HAP-1 (cell line): ENCODE data around the gene DNAJA1.
A peak's percentile ranks its signal among the peaks of the same experiment; 100 is the strongest.

Experiments used
- DNase-seq, 2 experiments: peaks; one replicate each; pipeline ENCODE4 v3.0.0-alpha.2; 2016 to 2020; ENCODE audit warnings: low spot score in 2 of 2
- H3K27me3 ChIP-seq: fragments of 250-450 bp; sonication (Bioruptor Pico); 2 replicates; pipeline ENCODE4 v1.5.1; 2020; ENCODE audit warnings: low read depth, mild to moderate bottlenecking, moderate library complexity
- H3K36me3 ChIP-seq: fragments of 250-450 bp; sonication (Bioruptor Pico); replicated peaks from 2 replicates; pipeline ENCODE4 v1.5.1; 2020; ENCODE audit warnings: mild to moderate bottlenecking
- H3K4me1 ChIP-seq: fragments of 250-450 bp; sonication (Bioruptor Pico); 2 replicates; pipeline ENCODE4 v1.5.1; 2020; ENCODE audit warnings: mild to moderate bottlenecking
- H3K4me3 ChIP-seq: fragments of 250-450 bp; sonication (Bioruptor Pico); 2 replicates; pipeline ENCODE4 v1.5.1; 2020; ENCODE audit warnings: mild to moderate bottlenecking, moderate library complexity
- H3K9me3 ChIP-seq: fragments of 250-450 bp; sonication (Bioruptor Pico); 2 replicates; pipeline ENCODE4 v1.5.1; 2020; ENCODE audit warnings: mild to moderate bottlenecking, moderate library complexity
- in situ Hi-C: fragments of 300-500 bp; cut with MboI; formaldehyde crosslinking; loops from 3 replicates; pipeline ENCODE4 v1.14.3; 2020; ENCODE audit warnings: low sequenced_read_pairs, inconsistent platforms, mixed read lengths

The DNAJA1 gene

DNA sequence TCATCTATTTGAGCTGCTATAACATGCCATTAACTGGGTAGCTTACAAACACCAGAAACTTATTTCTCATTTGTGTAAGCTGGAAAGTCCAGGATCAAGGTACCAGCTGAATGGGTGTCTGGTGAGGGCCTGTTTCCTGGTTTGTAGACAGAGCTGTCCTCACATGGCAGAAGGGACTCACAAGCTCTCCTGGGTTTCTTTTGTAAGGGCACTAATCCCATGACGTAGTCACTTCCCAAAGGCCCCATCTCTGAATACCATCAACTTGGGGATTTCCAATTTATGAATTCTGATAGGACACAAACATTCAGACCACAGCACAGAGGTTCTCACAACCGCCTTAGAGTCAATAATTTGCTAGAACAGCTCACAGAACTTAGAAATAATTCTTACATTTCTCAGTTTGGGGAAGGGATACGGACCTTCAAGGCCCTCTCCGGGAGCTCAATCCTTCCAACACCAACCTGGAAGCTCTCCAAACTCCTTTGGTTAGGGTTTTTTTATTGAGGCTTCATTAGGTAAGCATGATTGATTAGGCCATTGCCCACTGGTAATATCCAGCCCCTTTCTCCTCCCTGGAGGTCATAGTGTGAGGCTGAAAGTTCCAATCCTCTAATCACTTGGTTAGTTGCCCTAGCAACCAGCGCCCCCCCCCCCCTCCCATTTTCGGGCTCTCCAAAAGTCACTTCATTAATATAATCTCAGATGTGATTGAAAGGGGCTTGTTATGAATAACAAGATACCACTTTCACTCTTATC, 7.6 kb upstream of the DNAJA1 start:
- H3K4me1 ChIP-seq: peaks cover 2% of the 10 kb centered on the region
- no peak for DNase-seq
- in situ Hi-C loops: no loop called here
- H3K27me3 ChIP-seq: no peaks in the 10 kb centered on the region
- H3K9me3 ChIP-seq: no peaks in the 10 kb centered on the region
- H3K36me3 ChIP-seq: peaks cover 13% of the 10 kb centered on the region
- no peak overlapping the region for H3K4me3 ChIP-seq

DNA sequence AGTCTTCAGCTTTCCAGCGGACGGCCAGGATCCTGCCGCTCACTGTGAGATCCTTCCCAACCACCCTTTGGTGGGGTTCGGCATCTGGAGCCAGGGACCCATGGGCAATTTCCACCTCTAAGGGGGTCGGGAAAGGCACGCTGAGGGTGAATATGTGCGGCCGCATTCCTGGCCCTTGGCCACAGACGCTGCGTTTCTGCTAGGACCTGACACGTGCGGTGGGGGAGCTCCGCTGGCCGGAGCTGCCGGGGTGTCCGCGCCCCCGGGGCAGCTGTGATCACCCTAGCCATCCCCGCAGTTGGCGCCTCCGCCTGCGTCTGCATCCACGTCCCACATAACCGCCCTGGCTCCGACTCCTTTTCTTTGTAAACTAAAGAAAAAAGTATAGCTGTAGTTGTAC, 5.3 kb upstream of the DNAJA1 start:
- H3K36me3 ChIP-seq: peaks cover 13% of the 10 kb centered on the region
- H3K4me3 ChIP-seq: no peak overlapping the region
- peaks cover 10% of the 10 kb centered on the region for H3K4me1 ChIP-seq
- no peaks in the 10 kb centered on the region for H3K27me3 ChIP-seq
- no peak for DNase-seq
- in situ Hi-C loops: no loop called here
- H3K9me3 ChIP-seq: no peaks in the 10 kb centered on the region

- no peak for DNase-seq
- Histone ChIP-seq H3K4me3 (no peak overlapping the region), H3K36me3 (peaks cover 27% of the 10 kb centered on the region), H3K9me3 (no peaks in the 10 kb centered on the region), H3K4me1 (peaks cover 10% of the 10 kb centered on the region), H3K27me3 (no peaks in the 10 kb centered on the region)
- in situ Hi-C loops: no loop called here
Measured at GRCh38 chr9:33022303-33022702, 2.8 kb upstream of the DNAJA1 start.

DNA sequence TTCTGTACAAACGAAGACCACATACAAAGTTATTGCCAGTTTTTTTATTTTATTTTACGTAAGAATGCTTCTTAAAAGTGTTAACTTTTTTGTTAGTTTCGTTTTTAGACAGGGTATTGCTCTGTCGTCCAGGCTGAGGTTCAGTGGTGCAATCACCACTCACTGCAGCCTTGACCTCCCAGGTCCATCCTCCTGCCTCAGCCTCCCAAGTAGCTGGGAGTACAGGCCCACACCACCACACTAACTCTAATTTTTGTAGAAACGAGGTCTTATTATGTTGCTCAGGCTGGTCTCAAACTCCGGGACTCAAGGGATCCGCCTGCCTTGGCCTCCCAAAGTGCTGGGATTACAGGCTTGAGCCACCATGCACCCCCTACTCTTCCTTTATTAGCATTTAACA, 2.3 kb upstream of the DNAJA1 start:
- no peaks in the 10 kb centered on the region for H3K27me3 ChIP-seq
- H3K9me3 ChIP-seq: no peaks in the 10 kb centered on the region
- peaks cover 32% of the 10 kb centered on the region for H3K36me3 ChIP-seq
- in situ Hi-C loops: no loop called here
- H3K4me3 ChIP-seq: no peak overlapping the region
- peaks cover 10% of the 10 kb centered on the region for H3K4me1 ChIP-seq
- DNase-seq: no peak

DNA sequence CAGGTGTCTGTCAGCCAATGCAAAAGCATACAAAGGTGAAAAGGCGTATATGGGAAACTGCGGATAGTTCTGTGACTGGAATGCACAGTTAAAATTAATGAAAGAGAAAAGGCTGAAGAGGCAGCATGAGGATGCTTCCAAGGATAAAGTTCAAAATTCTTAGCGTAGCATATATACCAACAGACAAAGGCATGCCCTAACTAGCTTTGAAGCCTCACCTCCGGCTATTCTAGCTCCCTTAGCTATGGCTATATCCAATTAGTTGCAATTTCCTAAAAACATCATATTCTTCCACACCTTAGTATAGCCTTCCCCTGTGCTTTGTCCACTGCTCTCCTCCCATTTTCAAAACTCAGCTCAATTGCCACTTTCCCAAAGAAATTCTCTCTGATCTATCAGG, 1.4 kb upstream of the DNAJA1 start:
- in situ Hi-C loops: no loop called here
- no peaks in the 10 kb centered on the region for H3K27me3 ChIP-seq
- H3K36me3 ChIP-seq: peaks cover 38% of the 10 kb centered on the region
- peaks cover 16% of the 10 kb centered on the region for H3K4me1 ChIP-seq
- no peak for DNase-seq
- peak overlapping the region; percentile 100 for H3K4me3 ChIP-seq
- H3K9me3 ChIP-seq: no peaks in the 10 kb centered on the region

GRCh38 chr9:33024126-33024965, 727 bp upstream of the DNAJA1 start:
- peaks cover 23% of the 10 kb centered on the region for H3K4me1 ChIP-seq
- in situ Hi-C loops: no loop called here
- peak overlapping the region; percentile 100 for H3K4me3 ChIP-seq
- H3K27me3 ChIP-seq: no peaks in the 10 kb centered on the region
- no peaks in the 10 kb centered on the region for H3K9me3 ChIP-seq
- no peak for DNase-seq
- peaks cover 41% of the 10 kb centered on the region for H3K36me3 ChIP-seq

DNA sequence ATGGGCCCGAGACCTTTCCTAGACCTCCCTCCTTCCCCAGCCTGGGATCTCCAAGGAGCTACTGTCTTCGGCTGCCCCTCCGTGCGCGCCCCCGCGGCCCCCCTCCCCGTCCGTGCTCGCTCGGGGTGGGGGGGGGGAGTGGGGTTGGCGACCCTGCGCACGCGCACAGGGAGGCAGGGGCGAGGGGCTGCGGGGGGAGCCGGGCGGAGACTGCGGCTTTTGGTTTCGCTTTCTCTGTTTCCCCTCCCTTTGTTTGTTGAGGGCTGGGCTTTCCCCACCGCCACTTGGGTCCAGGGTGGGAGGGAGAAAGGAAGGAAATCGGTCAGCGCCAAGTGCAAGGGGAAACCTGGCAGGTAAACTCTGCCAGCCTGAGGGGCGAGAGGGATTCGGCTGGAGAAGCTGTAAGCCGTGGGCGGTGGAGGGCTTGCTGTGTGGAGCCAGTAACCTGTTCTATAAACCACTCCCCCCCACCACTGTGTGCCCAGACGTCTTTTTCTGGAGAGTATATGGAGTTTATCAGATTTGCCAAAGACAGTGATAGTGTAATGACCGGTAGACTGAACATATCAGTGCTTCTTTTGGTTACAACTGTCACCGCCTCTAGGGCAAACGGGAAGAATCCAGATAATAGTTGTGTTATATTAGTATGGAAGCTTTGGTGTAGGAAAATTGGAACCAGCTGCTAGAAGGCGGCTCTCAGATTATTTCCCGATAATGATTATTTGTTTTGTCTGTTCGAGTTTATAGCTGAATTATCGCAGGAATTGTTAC, 684 bp downstream of the DNAJA1 start:
- no peaks in the 10 kb centered on the region for H3K9me3 ChIP-seq
- H3K27me3 ChIP-seq: no peaks in the 10 kb centered on the region
- peak overlapping the region; percentile 100 for H3K4me3 ChIP-seq
- DNase-seq: peak; percentile 64 to 81
- peaks cover 51% of the 10 kb centered on the region for H3K36me3 ChIP-seq
- in situ Hi-C loops: no loop called here
- H3K4me1 ChIP-seq: peaks cover 23% of the 10 kb centered on the region

DNA sequence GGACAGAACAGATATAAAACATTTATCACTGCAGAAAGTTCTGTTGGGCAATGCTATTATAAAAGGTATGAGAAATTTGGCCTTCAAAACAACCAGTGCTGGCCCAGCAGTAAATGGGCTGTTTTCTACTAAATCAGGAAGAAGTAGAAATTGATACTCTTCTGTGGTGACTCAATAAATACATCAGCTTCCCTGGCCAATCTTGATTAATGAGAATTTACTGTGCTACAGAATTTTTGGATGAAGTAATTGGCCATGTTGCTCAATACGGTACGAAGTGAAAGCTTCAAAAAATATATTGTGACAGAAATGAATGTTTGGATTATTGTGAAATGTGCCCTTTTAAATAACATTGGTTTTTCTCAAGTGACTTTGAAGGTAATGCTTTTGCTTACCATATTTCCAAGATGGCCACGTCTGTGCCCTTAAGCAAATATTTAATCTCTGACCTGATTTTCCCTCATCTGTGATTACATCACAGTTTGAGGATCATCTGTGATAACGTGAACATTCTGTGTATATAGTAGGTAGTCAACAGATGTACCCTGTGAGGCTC, 4.2 kb downstream of the DNAJA1 start:
- Histone ChIP-seq H3K9me3 (no peaks in the 10 kb centered on the region), H3K36me3 (peaks cover 78% of the 10 kb centered on the region), H3K4me3 (no peak overlapping the region), H3K4me1 (peaks cover 15% of the 10 kb centered on the region), H3K27me3 (no peaks in the 10 kb centered on the region)
- in situ Hi-C loops: no loop called here
- no peak for DNase-seq

- in situ Hi-C loops: no loop called here
Measured at GRCh38 chr9:33030285-33030684, 5.2 kb downstream of the DNAJA1 start.

GRCh38 chr9:33032292-33032691, 7.2 kb downstream of the DNAJA1 start:
- Histone ChIP-seq H3K9me3 (no peaks in the 10 kb centered on the region), H3K4me1 (peaks cover 15% of the 10 kb centered on the region), H3K27me3 (no peaks in the 10 kb centered on the region), H3K36me3 (peaks cover 93% of the 10 kb centered on the region), H3K4me3 (no peak overlapping the region)
- in situ Hi-C loops: no loop called here
- DNase-seq: no peak

More at GRCh38 chr9:33030285-33030684, 5.2 kb downstream of the DNAJA1 start:
- Histone ChIP-seq H3K9me3 (no peaks in the 10 kb centered on the region), H3K27me3 (no peaks in the 10 kb centered on the region), H3K4me3 (no peak overlapping the region), H3K4me1 (peaks cover 15% of the 10 kb centered on the region), H3K36me3 (peaks cover 86% of the 10 kb centered on the region)
- no peak for DNase-seq

- H3K4me3 ChIP-seq: no peak overlapping the region
- no peaks in the 10 kb centered on the region for H3K9me3 ChIP-seq
- in situ Hi-C loops: no loop called here
- H3K4me1 ChIP-seq: peaks cover 15% of the 10 kb centered on the region
- no peaks in the 10 kb centered on the region for H3K27me3 ChIP-seq
- DNase-seq: no peak
- H3K36me3 ChIP-seq: peaks cover 95% of the 10 kb centered on the region
Measured at GRCh38 chr9:33032865-33033264, 7.8 kb downstream of the DNAJA1 start.

DNA sequence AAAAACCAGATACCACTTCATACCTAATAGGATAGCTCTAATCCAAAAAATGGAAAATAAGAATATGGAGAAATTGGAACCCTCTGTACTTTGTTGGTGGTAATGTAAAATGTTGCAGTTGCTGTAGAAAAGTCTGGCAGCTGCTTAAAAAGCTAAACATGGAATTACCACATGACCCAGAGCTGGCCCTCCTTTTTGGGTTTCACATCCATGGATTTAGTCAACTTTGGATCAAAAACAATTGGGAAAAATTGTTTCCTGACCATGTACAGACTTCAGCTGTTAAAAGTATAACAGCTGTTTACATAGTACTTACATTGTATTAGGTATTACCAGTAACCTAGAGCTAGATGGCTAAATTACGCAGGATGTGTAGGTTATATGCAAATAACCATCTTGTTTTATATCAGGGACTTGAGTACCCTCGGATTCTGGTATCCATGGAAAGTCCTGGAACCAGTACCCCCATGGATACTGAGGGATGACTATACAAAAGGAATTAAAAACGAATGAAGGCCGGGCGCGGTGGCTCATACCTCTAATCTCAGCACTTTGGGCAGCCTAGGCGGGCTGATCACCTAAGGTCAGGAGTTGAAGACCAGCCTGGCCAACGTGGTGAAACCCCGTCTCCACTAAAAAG, 15.8 kb downstream of the DNAJA1 start:
- peaks cover 5% of the 10 kb centered on the region for H3K4me1 ChIP-seq
- no peaks in the 10 kb centered on the region for H3K27me3 ChIP-seq
- no peak overlapping the region for H3K4me3 ChIP-seq
- no peak for DNase-seq
- H3K9me3 ChIP-seq: no peaks in the 10 kb centered on the region
- H3K36me3 ChIP-seq: peaks cover 53% of the 10 kb centered on the region
- in situ Hi-C loops: no loop called here
